Psoas muscle (tissue), 8 donors: ENCODE results near the gene MTCH1. TPM values are rescaled to one million over a fixed set of nuclear protein-coding genes. Genes with fewer than 3 reads are reported as not detected.

Experiments used
- ATAC-seq, 4 donors: fragments of 200-7000 bp; cut with Tn5 transposase; one replicate each; pipeline ENCODE4 v1.9.1; 2020; ENCODE audit warnings: moderate library complexity in 3 of 4, mild to moderate bottlenecking in 2 of 4
- DNase-seq, 2 donors: peaks; one replicate each; pipeline ENCODE4 v3.0.0-alpha.2; 2020
- H3K27ac ChIP-seq: fragments of 200-600 bp; one replicate; pipeline ENCODE4 v1.8.0; 2022
- H3K27me3 ChIP-seq, 3 donors: fragments of 200-600 bp in 1 of 3; one replicate each; pipeline versions ENCODE4 v1.6.1 to v1.8.0; 2013 to 2022; ENCODE audit warnings: low read length in 2 of 3, mild to moderate bottlenecking in 2 of 3, moderate library complexity in 1 of 3; ENCODE audit not compliant: insufficient read depth in 3 of 3
- H3K36me3 ChIP-seq, 2 donors: fragments of 200-600 bp in 1 of 2; one replicate each; pipeline versions ENCODE4 v1.6.1 to v1.8.0; 2013 to 2022; ENCODE audit warnings: low read depth in 1 of 2, mild to moderate bottlenecking in 1 of 2, moderate library complexity in 1 of 2; ENCODE audit not compliant: insufficient read depth in 1 of 2
- H3K4me1 ChIP-seq: fragments of 200-600 bp; one replicate; pipeline ENCODE4 v1.8.0; 2022
- H3K4me3 ChIP-seq: fragments of 200-600 bp; one replicate; pipeline ENCODE4 v1.8.0; 2022; ENCODE audit warnings: mild to moderate bottlenecking
- H3K9me3 ChIP-seq: fragments of 200-600 bp; one replicate; pipeline ENCODE4 v1.8.0; 2022
- CTCF ChIP-seq: fragments of 200-600 bp; IDR thresholded peaks from one replicate; pipeline ENCODE4 v1.8.0; 2022; ENCODE audit warnings: antibody characterized with exemption
- WGBS, 3 donors: extraction: QIAGEN DNeasy Blood & Tissue Kit; methylation state at CpG; one replicate each; pipeline versions ENCODE4 v1.1.6 to v1.1.7; 2013; 5-methylcytosine and 5-hydroxymethylcytosine counted together
- intact Hi-C, 2 donors: fragments of 100-400 bp; cut with DNase I; formaldehyde crosslinking; loops; one replicate each; pipeline versions ENCODE4 v1.11.0 to v1.14.2; 2022
- polyA plus RNA-seq, 3 donors: library from polyadenylated mRNA; stranded (reverse); fragments of 200-250 nt; gene quantifications; one replicate each; pipeline ENCODE4 v1.2.3, GENCODE V29; 2013
- total RNA-seq, 4 donors: library from RNA; stranded (reverse); fragmentation: NEBNext Ultra II Directional in 2 of 4; extraction: Animal tissue kit (Norgen Biotek cat#: 25700) in 2 of 4; gene quantifications; one replicate each; pipeline versions ENCODE4 v1.2.1 to v1.2.4, GENCODE V29; 2021 to 2023
- donor health status: healthy with polysubstance abuse.
- donor health status: DM: no; HTN: no; CAD: no; lungs with moderate emphysema.
- donor health status: Bipolar disorder and iron deficiency.
- donor health status: healthy.
- donor health status: DM: yes; HTN: yes; CAD: no.
- donor health status: DM: no; HTN: no; CAD: no.
- donor health status: DM: no; HTN: no; CAD: no.
- donor health status: DM: yes; HTN: yes; CAD: no.

The MTCH1 gene
- total and polyA plus RNA-seq, 7 donors: 74.6 to 230 (median 89.2) TPM

DNA sequence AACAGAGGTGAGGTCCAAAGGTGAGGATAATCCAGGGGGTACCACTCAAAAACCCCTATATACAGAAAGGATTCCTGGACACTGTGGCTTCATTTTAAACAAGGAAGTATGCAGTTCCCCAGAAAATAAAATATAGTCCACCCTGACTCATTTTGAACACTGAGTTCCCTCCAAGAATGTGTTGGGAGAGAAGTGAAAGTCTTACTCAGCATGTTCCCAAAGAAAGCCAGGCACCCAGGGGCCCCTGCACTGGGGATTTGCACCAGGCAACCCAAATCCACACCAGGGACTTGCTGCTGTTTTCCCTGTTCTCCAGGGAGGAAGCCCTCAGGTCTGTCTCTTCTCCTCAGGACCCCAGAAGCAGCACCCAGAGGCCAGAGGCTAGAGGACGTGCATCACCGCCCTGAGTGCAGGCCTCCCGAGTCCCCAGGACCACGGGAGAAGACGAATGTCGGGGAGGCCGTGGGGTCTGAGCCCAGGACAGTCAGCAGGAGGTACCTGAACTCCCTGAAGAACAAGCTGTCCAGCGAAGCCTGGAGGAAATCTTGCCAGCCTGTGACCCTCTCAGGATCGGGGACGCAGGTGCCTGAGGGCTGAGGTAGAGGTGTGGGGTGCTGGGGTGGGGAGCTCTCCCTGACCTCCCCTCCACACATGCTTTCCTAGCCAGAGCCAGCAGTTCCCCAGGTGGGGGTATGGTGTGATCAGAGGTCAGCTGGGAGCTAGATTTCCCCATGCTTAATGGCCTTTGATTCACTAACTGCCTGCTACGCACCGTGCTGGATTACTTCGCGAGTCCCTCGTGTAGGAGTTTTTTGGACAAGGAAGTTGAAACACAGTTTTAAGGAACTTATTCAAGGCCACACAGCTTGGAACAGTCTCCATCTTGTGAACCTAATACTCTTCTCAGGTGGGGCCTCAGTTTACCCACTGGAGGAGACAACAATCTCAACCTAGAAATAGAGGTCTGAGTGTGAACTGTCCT, 22.8 kb upstream of the MTCH1 start:
- DNase-seq: peak in 1 of 2 donors; percentile 42
- no peak for ATAC-seq
- Histone ChIP-seq H3K4me3 (no peak overlapping the region), H3K27me3 (no peaks in the 10 kb centered on the region), H3K27ac (no peak overlapping the region), H3K4me1 (no peaks in the 10 kb centered on the region), H3K36me3 (no peaks in the 10 kb centered on the region), H3K9me3 (no peaks in the 10 kb centered on the region)
- TF ChIP-seq CTCF: no peak
- 87 to 92% (median 87%) methylated on average over 15 of the region's 15 CpGs for WGBS, 3 donors
- intact Hi-C loops: no loop called here

DNA sequence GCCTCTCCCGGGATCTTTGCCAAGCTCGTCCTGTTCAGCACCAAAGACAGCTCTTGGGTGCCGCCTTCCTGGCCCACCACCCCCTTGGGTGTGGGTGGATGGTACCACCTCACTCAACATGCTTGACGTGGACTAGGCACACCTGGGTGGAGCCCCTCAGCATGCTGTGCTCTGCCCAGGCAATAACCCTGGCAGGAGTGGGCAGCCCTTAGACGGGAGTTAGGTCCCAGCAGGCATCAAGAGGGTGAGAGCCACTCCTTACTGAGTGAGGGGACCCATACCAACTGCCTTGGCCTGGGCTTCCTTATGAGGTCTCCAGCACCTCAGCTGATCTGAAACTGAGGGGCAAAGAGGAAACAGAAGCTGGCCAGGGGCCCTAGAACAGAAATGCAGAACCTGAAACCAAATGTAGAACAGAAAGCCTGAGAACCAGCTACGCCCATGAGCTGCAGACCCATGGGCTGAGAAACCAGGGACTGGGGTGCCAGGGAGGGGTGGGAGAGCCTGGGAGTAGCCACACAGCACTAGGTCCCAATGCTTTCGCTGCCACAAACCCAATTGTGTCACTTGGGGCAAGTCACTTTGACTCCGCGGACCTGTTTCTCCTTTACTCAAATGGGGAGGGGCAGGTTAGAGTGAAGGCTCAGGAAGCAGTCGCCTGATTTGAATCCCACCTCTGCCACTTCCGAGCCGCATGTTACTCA, 21.5 kb upstream of the MTCH1 start:
- WGBS, 3 donors: 71 to 80% (median 73%) methylated on average over 12 of the region's 12 CpGs
- Histone ChIP-seq H3K9me3 (no peaks in the 10 kb centered on the region), H3K27me3 (no peaks in the 10 kb centered on the region), H3K27ac (peak overlapping the region; percentile 4), H3K4me3 (no peak overlapping the region), H3K36me3 (no peaks in the 10 kb centered on the region), H3K4me1 (no peaks in the 10 kb centered on the region)
- TF ChIP-seq CTCF: no peak
- ATAC-seq (peak in 2 of 4 donors; percentile 3 to 12), DNase-seq (no peak)
- intact Hi-C loops: no loop called here

DNA sequence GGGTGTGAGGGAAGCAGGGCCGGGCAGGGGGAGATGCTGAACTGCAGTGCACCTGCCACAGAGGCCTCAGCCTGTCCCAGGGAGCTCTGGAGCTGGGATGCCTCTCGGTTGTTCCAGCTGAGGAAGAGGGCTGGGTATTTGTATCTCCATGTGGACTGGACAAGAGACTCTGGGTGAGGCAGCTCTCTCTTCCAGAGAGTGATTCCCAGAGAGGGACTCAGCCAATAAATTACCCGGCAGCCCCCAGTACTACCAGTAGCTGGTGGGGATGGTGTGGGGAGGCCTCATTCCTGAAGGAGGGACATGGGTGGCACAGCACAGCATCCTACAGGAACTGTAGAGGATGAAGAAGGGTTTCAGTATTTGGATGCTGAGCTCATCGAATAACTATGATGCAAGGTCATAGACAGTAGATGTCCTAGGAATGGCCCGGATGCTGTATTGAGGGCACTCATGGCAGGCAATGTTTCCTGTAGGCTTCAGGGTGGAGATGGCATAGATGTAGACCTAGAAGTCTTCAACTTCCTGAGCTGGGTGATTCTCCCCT, 20.9 kb upstream of the MTCH1 start:
- no peaks in the 10 kb centered on the region for H3K36me3 ChIP-seq
- no peaks in the 10 kb centered on the region for H3K4me1 ChIP-seq
- intact Hi-C loops: no loop called here
- no peak for DNase-seq
- no peak for TF ChIP-seq CTCF
- peak overlapping the region; percentile 26 for H3K4me3 ChIP-seq
- ATAC-seq: peak; percentile 38 to 79 (median 72)
- H3K27me3 ChIP-seq: no peaks in the 10 kb centered on the region
- WGBS, 3 donors: 65 to 77% (median 69%) methylated on average over 5 of the region's 5 CpGs
- H3K9me3 ChIP-seq: no peaks in the 10 kb centered on the region
- peak overlapping the region; percentile 4 for H3K27ac ChIP-seq

- no peak for TF ChIP-seq CTCF
- 86 to 89% (median 87%) methylated on average over 13 of the region's 13 CpGs for WGBS, 3 donors
- ATAC-seq (no peak), DNase-seq (no peak)
- peak overlapping the region; percentile 26 for H3K4me3 ChIP-seq
- no peaks in the 10 kb centered on the region for H3K4me1 ChIP-seq
- H3K9me3 ChIP-seq: no peaks in the 10 kb centered on the region
- no peaks in the 10 kb centered on the region for H3K27me3 ChIP-seq
- no peaks in the 10 kb centered on the region for H3K36me3 ChIP-seq
- intact Hi-C loops: no loop called here
- no peak overlapping the region for H3K27ac ChIP-seq
Observed at GRCh38 chr6:37005827-37006567, 20.0 kb upstream of the MTCH1 start.
